Right forelimb (tissue), 1 donor: ENCODE data around the gene GALNT16.

Source experiments
- DNase-seq: peaks from one replicate; pipeline ENCODE4 v3.0.0-alpha.2; 2018

The GALNT16 gene

GRCh38 chr14:69287098-69288010 is 27.4 kb downstream of the GALNT16 start:
- DNase-seq, result peak; percentile 22

GRCh38 chr14:69288011-69288771 is 28.2 kb downstream of the GALNT16 start:
- DNase-seq, result peak; percentile 36

GRCh38 chr14:69288956-69289705 is 29.2 kb downstream of the GALNT16 start:
- DNase-seq, result peak; percentile 17

- peak; percentile 36 for DNase-seq
Observed at GRCh38 chr14:69289811-69290520, 30.0 kb downstream of the GALNT16 start.

- peak; percentile 32 for DNase-seq
Observed at GRCh38 chr14:69290881-69291280, 30.9 kb downstream of the GALNT16 start.

GRCh38 chr14:69291396-69291795 is 31.4 kb downstream of the GALNT16 start:
- DNase-seq, result peak; percentile 36

GRCh38 chr14:69291891-69292561 is 32.1 kb downstream of the GALNT16 start:
- peak; percentile 36 for DNase-seq

- DNase-seq, result peak; percentile 41
Observed at GRCh38 chr14:69298131-69299071, 38.4 kb downstream of the GALNT16 start.

GRCh38 chr14:69299286-69300035 is 39.5 kb downstream of the GALNT16 start:
- peak; percentile 17 for DNase-seq

GRCh38 chr14:69300601-69301221 is 40.8 kb downstream of the GALNT16 start:
- DNase-seq, result peak; percentile 12

GRCh38 chr14:69303086-69303485 is 43.1 kb downstream of the GALNT16 start:
- no peak for DNase-seq

GRCh38 chr14:69312608-69313007 is 52.6 kb downstream of the GALNT16 start:
- DNase-seq, result peak; percentile 19

- peak; percentile 27 for DNase-seq
Observed at GRCh38 chr14:69313176-69313575, 53.2 kb downstream of the GALNT16 start.

- DNase-seq, result peak; percentile 7
Observed at GRCh38 chr14:69314327-69314726, 54.4 kb downstream of the GALNT16 start.

- DNase-seq, result peak; percentile 16
Observed at GRCh38 chr14:69315301-69315700, 55.3 kb downstream of the GALNT16 start.

- peak; percentile 13 for DNase-seq
Observed at GRCh38 chr14:69316449-69317101, 56.6 kb downstream of the GALNT16 start.

- peak; percentile 53 for DNase-seq
Observed at GRCh38 chr14:69317102-69317755, 57.3 kb downstream of the GALNT16 start.

GRCh38 chr14:69317780-69318179 is 57.8 kb downstream of the GALNT16 start:
- DNase-seq, result peak; percentile 34
